GM12864 (cell line): Measurements from ENCODE around the gene DUOX1.

Experiments used
- DNase-seq: peaks from one replicate; pipeline ENCODE4 v3.0.0-alpha.2; 2011; ENCODE audit warnings: low read depth
- H3K4me3 ChIP-seq: 2 replicates; pipeline ENCODE4 v1.5.1; 2011; ENCODE audit warnings: mild to moderate bottlenecking, low read depth, low read length, control low read depth
- TF ChIP-seq, protein P1 (sequence below): IDR thresholded peaks from 2 replicates; pipeline ENCODE4 v1.5.1; 2011; ENCODE audit warnings: low read depth, mild to moderate bottlenecking, moderate library complexity, low read length, control low read depth, inconsistent platforms; ENCODE audit errors: missing control alignments

Gene DUOX1

DNA sequence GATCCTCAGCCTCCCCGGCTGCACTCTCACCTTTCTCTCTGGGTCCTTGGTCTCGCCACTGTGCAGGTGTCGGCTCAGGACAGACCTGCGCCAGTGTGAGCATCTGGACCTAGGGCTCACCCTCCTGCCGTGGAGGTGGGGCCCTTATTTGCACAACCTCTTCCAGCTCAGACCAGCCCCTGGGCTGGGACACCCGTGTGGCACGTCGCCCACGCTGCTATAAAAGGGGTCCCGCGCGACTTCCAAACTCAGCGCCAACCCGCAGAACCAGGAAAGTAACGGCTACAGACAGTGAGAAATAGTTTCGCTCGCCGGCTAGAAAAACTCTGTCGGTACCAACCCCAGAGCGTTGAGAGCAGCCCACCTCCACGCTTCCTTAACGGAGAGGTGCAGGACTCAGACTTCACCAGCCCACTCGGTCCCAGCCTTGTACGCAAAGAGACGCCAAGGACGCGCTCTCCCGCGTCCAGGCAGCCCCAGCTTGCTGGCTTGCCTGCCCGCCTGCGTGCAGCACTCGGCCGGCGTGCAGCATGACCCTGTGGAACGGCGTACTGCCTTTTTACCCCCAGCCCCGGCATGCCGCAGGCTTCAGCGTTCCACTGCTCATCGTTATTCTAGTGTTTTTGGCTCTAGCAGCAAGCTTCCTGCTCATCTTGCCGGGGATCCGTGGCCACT, 15.6 kb upstream of the DUOX1 start, which contains the start of the genes DUOX2 and DUOXA2:
TSS of gene DUOX2 (minus strand) at position 97 of the 675 bp plus-strand sequence. CDS start 761 bp downstream, outside the sequence.
TSS of gene DUOXA2 (plus strand) at position 251 of the 675 bp plus-strand sequence. CDS start at position 531, 280 bp downstream.
- TF ChIP-seq, protein P1, sequence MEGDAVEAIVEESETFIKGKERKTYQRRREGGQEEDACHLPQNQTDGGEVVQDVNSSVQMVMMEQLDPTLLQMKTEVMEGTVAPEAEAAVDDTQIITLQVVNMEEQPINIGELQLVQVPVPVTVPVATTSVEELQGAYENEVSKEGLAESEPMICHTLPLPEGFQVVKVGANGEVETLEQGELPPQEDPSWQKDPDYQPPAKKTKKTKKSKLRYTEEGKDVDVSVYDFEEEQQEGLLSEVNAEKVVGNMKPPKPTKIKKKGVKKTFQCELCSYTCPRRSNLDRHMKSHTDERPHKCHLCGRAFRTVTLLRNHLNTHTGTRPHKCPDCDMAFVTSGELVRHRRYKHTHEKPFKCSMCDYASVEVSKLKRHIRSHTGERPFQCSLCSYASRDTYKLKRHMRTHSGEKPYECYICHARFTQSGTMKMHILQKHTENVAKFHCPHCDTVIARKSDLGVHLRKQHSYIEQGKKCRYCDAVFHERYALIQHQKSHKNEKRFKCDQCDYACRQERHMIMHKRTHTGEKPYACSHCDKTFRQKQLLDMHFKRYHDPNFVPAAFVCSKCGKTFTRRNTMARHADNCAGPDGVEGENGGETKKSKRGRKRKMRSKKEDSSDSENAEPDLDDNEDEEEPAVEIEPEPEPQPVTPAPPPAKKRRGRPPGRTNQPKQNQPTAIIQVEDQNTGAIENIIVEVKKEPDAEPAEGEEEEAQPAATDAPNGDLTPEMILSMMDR: no peak
- peak within 1 kb of the TSS; percentile 6; the same call in 1 of the 2 replicates for H3K4me3 ChIP-seq
- no peak for DNase-seq

DNA sequence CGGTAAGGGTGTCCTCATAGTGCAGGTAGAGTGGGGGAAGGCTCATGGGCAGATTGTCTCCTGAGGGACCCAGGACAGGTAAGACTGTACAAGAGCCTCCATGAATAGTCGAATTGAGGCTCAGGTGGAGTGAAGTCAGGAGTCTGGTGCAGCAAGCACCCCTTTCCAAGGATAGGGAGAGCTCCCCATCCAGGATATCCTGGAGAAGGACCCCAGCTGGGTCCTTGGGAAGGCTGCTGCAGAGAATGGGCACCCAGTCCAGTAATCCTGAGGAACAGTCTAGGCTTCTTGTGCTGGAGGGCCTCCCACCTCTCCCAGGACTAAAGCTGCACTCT, 15.1 kb upstream of the DUOX1 start:
- no peak for DNase-seq
- TF ChIP-seq, protein P1: no peak
- H3K4me3 ChIP-seq: no peak overlapping the region

DNA sequence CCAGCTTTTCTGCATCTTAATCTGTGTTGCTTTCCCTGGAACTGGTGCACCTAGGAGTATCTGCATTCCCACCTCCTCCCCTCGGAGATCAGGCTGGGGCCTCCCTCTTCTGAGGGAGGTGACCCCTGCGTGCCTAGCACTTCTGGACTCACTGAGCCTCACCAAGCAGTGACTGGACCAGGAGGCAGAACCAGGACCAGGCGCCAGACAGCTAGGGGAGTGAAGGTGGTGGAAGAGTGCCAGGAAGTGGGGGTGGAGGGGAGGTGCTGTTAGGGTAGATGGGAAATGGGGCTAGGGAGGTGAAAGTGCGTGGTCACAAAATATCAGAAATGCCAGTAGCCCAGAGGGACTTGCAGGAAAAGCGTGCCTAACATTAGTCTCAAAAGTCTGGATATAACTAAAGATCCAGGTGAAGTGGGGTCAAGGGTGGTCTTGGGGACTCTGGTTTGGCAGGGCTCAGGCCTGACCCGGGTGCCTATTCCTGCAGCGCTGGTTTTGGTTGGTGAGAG, 14.4 kb upstream of the DUOX1 start:
- no peak overlapping the region for H3K4me3 ChIP-seq
- TF ChIP-seq, protein P1: no peak
- DNase-seq: no peak

DNA sequence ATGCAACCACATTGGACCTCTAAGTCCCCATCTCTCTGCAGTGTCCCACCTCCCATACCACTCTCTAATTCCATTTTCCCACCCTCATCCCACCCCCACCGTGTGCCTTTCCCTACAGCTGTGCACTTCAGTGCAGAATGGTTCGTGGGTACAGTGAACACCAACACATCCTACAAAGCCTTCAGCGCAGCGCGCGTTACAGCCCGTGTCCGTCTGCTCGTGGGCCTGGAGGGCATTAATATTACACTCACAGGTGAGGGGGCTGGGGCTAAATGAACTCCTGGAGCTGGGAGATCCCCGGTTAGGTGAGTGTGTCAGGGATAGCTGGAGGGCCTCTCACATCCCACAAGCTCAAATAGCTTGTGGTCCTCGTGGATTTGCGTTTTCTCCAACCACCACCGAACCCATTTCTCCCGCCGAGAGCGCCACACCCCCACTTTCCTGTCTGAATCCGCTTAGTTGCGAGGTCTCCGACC, 13.8 kb upstream of the DUOX1 start:
- no peak for DNase-seq
- H3K4me3 ChIP-seq: no peak overlapping the region
- TF ChIP-seq, protein P1: no peak

DNA sequence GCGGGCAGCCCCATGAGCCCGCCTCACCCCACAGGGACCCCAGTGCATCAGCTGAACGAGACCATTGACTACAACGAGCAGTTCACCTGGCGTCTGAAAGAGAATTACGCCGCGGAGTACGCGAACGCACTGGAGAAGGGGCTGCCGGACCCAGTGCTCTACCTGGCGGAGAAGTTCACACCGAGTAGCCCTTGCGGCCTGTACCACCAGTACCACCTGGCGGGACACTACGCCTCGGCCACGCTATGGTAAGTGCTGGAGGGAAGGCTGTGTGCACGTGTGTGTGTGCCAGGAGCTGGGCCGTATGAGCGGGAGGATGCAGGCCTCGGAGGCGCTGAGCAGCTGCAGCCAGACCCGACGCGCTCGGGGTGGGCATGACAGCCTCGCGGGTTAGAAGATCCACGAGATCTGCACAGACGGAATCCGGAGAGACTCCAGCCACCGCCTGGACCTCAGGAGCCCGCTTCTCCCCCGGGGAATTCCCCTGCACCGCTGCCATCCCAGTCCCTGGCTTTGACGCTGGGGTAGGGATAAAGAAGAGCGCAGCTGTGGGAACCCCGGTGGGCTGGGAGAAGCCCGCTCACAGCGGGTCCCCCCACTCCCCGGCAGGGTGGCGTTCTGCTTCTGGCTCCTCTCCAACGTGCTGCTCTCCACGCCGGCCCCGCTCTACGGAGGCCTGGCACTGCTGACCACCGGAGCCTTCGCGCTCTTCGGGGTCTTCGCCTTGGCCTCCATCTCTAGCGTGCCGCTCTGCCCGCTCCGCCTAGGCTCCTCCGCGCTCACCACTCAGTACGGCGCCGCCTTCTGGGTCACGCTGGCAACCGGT, 13.1 kb upstream of the DUOX1 start:
- no peak overlapping the region for H3K4me3 ChIP-seq
- TF ChIP-seq, protein P1: no peak
- no peak for DNase-seq

DNA sequence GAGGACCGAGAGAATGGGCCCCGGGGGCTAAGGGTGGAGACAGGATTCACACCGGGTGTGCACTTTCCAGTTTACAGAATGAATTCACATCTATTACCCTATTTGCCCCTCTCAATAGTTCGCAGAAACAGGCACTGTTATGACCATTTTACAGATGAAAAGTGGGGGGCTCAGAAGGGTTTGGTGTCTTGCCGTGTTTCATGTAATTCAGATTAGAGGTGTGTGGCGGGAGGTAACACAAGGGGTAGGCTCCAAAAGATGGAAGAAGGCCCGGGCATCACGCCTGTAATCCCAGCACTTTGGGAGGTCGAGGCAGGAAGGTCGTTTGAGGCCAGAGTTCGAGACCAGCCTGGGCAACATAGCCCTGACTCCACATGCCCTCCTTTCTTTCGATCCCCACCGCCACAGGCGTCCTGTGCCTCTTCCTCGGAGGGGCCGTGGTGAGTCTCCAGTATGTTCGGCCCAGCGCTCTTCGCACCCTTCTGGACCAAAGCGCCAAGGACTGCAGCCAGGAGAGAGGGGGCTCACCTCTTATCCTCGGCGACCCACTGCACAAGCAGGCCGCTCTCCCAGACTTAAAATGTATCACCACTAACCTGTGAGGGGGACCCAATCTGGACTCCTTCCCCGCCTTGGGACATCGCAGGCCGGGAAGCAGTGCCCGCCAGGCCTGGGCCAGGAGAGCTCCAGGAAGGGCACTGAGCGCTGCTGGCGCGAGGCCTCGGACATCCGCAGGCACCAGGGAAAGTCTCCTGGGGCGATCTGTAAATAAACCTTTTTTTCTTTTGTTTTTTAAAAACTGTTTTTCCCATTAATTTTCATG, 12.3 kb upstream of the DUOX1 start:
- H3K4me3 ChIP-seq: no peak overlapping the region
- no peak for DNase-seq
- TF ChIP-seq, protein P1: no peak
